Ishikawa (cell line): ENCODE measurements around the gene COL16A1.

Experiments used
- CEBPB ChIP-seq: IDR thresholded peaks from 2 replicates; pipeline ENCODE4 v1.6.1; 2012
- CREB1 ChIP-seq: IDR thresholded peaks from 2 replicates; pipeline ENCODE4 v1.6.1; 2012; ENCODE audit warnings: low read depth
- EGR1 ChIP-seq: IDR thresholded peaks from 2 replicates; pipeline ENCODE4 v1.6.1; 2012
- EP300 ChIP-seq: IDR thresholded peaks from 2 replicates; pipeline ENCODE4 v1.6.1; 2012; ENCODE audit warnings: borderline replicate concordance
- FOXM1 ChIP-seq: IDR thresholded peaks from 2 replicates; pipeline ENCODE4 v1.6.1; 2012; ENCODE audit warnings: low read depth, borderline replicate concordance
- NFIC ChIP-seq: IDR thresholded peaks from 2 replicates; pipeline ENCODE4 v1.6.1; 2012
- RAD21 ChIP-seq: IDR thresholded peaks from 2 replicates; pipeline ENCODE4 v1.6.1; 2012; ENCODE audit warnings: low read depth
- TAF1 ChIP-seq: IDR thresholded peaks from 2 replicates; pipeline ENCODE4 v1.6.1; 2012; ENCODE audit warnings: low read depth, mild to moderate bottlenecking
- TCF12 ChIP-seq: IDR thresholded peaks from 2 replicates; pipeline ENCODE4 v1.6.1; 2012; ENCODE audit warnings: low read depth
- TEAD4 ChIP-seq: IDR thresholded peaks from 2 replicates; pipeline ENCODE4 v1.6.1; 2012
- YY1 ChIP-seq: IDR thresholded peaks from 2 replicates; pipeline ENCODE4 v1.6.1; 2012; ENCODE audit warnings: low read depth
- ZBTB7A ChIP-seq: IDR thresholded peaks from 2 replicates; pipeline ENCODE4 v1.6.1; 2012; ENCODE audit warnings: low read depth
- TF ChIP-seq, protein P1 (sequence below): IDR thresholded peaks from 2 replicates; pipeline ENCODE4 v1.6.1; 2012
- TF ChIP-seq, protein P2 (sequence below): IDR thresholded peaks from 2 replicates; pipeline ENCODE4 v1.6.1; 2012; ENCODE audit warnings: low read depth, mild to moderate bottlenecking
- TF ChIP-seq, protein P3 (sequence below): IDR thresholded peaks from 2 replicates; pipeline ENCODE4 v1.6.1; 2012

The COL16A1 gene

DNA sequence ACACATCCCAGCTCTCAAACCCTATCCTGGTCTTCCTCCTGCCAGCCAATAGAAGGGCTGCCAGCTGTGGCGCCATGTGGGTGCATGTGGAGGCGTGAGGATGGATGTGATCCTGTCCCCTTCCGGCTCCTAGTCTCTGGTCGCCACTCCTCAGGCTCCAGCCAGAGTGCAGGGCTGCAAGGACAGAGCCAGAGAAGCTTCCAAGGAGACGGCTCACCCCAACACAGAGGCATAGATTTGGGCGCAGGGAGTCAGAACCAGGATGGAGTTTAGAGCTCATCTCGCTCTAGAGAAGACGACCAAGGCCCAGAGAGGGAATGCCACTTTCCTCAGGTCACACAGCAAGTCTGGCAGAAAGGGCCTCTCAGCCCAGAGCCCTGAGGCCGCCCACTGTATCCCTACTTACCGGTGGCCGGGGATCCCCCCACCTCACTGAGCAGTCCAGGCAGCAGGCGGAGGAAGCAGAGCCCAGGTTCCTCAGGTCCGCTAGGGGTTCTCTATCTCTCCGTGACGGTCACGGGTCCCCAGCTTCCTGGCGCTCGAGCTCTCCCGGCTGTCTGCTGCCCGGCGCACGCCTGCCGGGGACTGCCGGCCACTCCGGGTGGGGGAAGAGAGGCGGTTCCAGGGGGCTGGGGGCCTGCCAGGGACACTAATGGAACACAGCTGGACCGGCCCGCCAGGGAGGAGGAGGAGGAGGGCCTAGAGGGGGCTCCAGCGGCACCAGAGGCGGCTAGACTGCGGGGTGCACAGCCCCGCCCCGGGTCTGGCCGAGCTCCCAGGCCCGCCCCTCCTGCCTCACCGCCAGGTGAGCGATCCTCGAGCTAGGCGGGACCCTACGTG lies at the start of gene COL16A1:
COL16A1 (minus strand) TSS at position 587 of the 840 bp plus-strand sequence. CDS start 1,824 bp downstream, outside the sequence.
- TF ChIP-seq CEBPB (no peak), EP300 (no peak), TCF12 (peak; percentile 52; the same call in 1 of the 2 replicates), NFIC (peak; percentile 59), CREB1 (no peak)
- TF ChIP-seq, protein P1, sequence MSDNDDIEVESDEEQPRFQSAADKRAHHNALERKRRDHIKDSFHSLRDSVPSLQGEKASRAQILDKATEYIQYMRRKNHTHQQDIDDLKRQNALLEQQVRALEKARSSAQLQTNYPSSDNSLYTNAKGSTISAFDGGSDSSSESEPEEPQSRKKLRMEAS = no peak; the same call in 1 of the 2 replicates

DNA sequence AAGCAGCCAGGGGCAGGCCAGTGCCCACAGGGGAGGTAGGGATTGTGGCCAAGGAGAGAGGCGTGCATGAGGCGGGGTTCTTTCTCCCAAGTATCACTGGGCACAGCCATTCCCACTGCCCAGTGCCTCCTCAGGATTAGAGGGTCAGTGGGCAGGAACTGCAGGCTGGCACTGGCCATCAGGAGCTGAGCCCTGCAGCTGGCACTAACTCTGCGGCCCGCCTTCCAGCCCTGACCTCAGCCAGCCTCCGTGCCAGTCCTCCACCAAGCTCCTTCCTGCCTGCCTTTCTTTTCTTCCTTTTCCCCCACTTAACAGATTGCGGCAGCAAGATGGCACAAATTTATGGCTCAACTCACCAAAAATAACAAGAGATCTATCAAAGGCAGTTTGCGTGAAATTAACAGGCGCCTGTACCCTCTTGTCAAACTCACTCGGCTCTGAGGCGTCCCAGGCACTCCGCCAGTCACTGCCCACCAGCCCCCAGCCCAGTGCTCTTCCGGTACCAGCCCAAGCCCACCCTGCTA lies 49.2 kb upstream of the COL16A1 start:
- TF ChIP-seq FOXM1 (no peak), EGR1 (no peak), ZBTB7A (no peak), RAD21 (no peak), TAF1 (no peak), CEBPB (no peak), YY1 (no peak), TEAD4 (no peak), EP300 (no peak), TCF12 (no peak), CREB1 (no peak), NFIC (no peak)
- TF ChIP-seq, protein P2, sequence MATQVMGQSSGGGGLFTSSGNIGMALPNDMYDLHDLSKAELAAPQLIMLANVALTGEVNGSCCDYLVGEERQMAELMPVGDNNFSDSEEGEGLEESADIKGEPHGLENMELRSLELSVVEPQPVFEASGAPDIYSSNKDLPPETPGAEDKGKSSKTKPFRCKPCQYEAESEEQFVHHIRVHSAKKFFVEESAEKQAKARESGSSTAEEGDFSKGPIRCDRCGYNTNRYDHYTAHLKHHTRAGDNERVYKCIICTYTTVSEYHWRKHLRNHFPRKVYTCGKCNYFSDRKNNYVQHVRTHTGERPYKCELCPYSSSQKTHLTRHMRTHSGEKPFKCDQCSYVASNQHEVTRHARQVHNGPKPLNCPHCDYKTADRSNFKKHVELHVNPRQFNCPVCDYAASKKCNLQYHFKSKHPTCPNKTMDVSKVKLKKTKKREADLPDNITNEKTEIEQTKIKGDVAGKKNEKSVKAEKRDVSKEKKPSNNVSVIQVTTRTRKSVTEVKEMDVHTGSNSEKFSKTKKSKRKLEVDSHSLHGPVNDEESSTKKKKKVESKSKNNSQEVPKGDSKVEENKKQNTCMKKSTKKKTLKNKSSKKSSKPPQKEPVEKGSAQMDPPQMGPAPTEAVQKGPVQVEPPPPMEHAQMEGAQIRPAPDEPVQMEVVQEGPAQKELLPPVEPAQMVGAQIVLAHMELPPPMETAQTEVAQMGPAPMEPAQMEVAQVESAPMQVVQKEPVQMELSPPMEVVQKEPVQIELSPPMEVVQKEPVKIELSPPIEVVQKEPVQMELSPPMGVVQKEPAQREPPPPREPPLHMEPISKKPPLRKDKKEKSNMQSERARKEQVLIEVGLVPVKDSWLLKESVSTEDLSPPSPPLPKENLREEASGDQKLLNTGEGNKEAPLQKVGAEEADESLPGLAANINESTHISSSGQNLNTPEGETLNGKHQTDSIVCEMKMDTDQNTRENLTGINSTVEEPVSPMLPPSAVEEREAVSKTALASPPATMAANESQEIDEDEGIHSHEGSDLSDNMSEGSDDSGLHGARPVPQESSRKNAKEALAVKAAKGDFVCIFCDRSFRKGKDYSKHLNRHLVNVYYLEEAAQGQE = no peak
- TF ChIP-seq, protein P1 = no peak
- TF ChIP-seq, protein P3, sequence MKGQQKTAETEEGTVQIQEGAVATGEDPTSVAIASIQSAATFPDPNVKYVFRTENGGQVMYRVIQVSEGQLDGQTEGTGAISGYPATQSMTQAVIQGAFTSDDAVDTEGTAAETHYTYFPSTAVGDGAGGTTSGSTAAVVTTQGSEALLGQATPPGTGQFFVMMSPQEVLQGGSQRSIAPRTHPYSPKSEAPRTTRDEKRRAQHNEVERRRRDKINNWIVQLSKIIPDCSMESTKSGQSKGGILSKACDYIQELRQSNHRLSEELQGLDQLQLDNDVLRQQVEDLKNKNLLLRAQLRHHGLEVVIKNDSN = no peak

DNA sequence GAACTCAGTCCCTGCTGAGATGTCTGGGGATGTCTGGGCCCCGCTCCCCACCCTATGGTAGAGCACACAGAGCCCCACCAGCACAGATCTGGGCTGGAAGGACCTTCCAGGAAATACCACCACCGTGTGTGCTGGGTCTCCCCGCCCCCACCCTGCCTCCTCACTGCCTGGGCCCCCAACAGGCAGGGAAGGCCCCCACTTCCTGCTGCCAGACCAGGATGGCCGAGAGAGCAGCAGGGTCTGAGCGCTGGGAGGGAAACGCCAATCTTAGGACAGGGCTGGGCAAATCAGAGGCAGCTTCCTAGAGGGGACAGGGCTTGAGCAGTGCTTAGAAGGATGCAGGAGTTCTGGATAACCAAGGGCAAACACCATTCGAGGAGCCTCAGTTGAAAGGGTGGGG lies 48.4 kb upstream of the COL16A1 start:
- TF ChIP-seq FOXM1 (no peak), NFIC (no peak), CREB1 (no peak), YY1 (no peak), TCF12 (no peak), RAD21 (no peak)

DNA sequence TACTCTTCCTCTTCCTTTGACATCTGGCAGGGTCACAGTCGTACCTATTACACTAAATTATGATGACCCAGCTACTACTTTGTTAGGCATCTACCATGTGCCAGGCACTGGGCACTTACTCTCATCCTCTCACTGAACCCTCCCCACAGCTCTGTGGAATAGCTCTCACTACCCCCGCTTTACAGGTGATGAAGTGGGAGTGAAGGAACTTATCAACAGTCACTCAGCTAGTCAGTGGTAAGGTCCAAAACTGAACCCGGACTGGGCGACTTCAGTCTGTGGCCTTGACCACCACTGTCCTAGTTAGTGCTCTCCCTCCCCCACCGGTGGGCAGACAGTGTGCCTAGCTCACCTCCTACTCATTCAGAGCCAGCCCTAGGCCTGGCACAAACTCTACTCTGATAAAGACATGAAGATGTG lies 48.0 kb upstream of the COL16A1 start:
- no peak for TF ChIP-seq EGR1
- TF ChIP-seq, protein P3 = no peak
- no peak for TF ChIP-seq CREB1
- TF ChIP-seq RAD21 = no peak
- TF ChIP-seq TEAD4 = no peak
- no peak for TF ChIP-seq FOXM1
- no peak for TF ChIP-seq NFIC
- no peak for TF ChIP-seq TAF1
- TF ChIP-seq, protein P2 = no peak

DNA sequence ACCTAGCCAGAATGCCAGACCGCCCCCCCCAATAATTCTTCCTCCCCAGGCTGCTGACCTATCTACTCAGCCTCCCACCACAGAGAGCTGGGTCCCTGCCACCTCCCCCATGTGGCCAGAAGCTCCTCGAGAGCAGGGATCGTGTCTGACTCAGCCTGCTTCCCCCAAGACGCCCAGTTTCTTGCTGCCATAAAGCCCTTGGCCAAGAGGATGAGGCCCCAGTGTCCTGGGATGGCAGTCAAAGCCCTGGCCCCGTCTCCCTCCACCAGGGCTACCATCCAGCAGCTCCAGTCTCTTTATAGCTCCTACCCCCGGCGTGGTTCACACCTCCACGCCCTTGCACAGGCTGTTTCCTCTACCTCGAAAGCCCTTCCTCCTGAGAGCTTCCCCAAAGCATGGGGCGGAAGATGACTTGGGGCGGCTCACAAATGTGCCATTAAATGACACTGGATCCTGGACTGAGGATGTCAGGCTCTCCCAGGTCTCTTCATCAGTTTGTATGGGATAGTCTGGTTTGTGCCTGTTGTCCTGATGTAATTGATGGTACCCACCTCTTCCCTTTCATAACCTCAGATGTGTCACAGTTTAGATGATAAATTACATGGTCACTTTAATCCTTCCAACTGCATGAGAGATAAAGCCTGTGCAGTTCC lies 47.2 kb upstream of the COL16A1 start:
- TF ChIP-seq, protein P1 = no peak
- TF ChIP-seq FOXM1 = no peak
- TF ChIP-seq ZBTB7A = no peak
- no peak for TF ChIP-seq TAF1
- TF ChIP-seq TCF12 = no peak
- TF ChIP-seq RAD21 = no peak
- TF ChIP-seq CREB1 = no peak
- TF ChIP-seq, protein P3 = no peak
- no peak for TF ChIP-seq EGR1
- TF ChIP-seq EP300 = no peak
- no peak for TF ChIP-seq TEAD4
- TF ChIP-seq, protein P2 = no peak
- TF ChIP-seq CEBPB = no peak
- TF ChIP-seq NFIC = no peak
- TF ChIP-seq YY1 = no peak
